Measurements from ENCODE around the gene EHHADH.

The EHHADH gene

DNA sequence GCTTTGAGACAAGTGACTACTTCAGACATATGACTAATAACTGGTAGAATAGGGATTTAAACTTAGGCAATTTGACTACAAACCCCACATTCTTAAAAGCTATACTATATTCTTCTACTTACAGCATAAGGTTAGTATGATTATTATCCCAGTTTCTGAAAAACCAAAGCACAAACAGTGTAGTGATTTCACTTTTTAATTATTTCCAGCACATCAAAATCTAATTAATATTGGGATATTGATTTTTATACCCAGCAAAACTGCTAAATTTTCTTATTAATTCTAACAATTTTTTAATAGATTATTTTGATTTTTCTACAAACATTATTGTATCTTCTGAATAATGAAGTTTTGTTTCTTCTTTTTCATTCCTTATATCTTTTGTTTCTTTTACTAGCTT lies 16.9 kb downstream of the EHHADH start:
- TF ChIP-seq, protein P1, sequence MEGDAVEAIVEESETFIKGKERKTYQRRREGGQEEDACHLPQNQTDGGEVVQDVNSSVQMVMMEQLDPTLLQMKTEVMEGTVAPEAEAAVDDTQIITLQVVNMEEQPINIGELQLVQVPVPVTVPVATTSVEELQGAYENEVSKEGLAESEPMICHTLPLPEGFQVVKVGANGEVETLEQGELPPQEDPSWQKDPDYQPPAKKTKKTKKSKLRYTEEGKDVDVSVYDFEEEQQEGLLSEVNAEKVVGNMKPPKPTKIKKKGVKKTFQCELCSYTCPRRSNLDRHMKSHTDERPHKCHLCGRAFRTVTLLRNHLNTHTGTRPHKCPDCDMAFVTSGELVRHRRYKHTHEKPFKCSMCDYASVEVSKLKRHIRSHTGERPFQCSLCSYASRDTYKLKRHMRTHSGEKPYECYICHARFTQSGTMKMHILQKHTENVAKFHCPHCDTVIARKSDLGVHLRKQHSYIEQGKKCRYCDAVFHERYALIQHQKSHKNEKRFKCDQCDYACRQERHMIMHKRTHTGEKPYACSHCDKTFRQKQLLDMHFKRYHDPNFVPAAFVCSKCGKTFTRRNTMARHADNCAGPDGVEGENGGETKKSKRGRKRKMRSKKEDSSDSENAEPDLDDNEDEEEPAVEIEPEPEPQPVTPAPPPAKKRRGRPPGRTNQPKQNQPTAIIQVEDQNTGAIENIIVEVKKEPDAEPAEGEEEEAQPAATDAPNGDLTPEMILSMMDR (IDR thresholded peaks at IDR 0.05): no peak

DNA sequence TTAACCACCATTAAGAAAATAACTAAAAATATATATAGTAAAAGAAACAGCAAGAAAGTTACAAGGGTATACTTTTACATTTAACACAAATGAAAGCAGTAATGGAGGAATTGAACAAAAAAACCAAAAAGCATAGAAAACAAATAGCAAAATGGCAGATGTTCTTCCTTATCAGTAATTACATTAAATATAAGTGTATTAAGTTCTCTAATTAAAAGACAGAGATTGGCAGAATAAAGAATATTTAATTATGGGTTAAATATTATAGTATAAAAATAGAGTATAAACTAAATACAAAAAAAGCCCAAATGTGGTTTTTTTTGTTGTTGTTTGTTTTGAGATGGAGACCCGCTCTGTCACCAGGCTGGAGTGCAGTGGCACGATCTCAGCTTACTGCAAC lies 20.5 kb downstream of the EHHADH start:
- TF ChIP-seq, protein P1 (IDR thresholded peaks at IDR 0.05): no peak

DNA sequence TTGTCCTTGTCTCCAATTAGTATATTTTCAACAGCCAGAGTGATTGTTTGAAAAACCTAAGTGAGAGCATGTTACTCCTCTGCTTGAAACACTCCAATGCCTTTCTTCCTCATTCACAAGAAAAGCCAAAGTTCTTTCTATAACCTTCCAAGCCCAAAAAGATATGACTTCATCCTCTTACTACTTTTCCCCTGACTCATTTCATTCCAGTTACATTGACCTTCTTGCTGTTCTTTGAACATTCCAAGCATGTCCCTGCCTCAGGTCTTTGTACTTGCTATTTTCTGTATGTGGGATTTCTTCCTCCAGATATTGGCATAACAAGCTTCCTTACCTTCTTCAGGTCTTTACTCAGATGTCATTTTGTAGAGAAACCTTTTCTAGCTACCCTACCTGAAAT lies 28.3 kb downstream of the EHHADH start:
- TF ChIP-seq, protein P1 (IDR thresholded peaks at IDR 0.05): no peak

DNA sequence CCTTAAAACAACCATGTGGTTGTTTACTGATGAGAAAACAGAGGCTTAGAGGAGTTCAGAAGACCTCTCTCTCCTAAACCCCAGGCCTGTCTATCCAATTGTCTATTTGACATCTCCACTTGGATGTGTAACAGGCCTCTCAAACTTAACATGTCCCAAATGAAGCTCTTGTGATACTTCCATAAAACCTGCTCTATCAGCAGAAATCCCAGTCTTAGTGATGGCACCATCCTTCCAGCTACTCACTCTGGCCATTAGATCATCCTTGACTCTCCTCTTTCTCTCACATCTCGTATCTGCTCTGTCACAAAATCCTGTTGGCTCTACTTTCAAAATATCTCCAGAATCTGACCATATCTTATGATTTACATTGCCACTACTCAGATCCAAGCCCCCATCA lies 28.8 kb downstream of the EHHADH start:
- TF ChIP-seq, protein P1 (IDR thresholded peaks at IDR 0.05): no peak

DNA sequence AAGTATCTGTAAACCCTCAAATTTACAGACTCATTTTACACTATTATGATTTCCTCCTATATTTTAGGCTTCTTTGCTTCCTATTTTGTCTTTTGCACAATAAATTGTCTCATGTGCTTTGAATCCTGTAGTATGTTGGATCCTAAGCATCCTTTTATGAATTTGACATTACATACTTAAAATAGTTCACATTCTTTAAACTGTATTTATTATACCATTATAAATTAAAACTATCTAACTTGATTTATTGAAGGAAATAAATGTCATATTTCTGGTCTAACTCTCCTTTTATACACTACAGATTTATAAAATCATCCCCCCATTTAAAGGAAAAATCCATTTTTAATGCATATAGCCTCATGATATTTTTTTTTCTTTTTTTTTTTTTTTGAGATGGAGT lies 32.6 kb downstream of the EHHADH start:
- TF ChIP-seq, protein P1 (IDR thresholded peaks at IDR 0.05): no peak

DNA sequence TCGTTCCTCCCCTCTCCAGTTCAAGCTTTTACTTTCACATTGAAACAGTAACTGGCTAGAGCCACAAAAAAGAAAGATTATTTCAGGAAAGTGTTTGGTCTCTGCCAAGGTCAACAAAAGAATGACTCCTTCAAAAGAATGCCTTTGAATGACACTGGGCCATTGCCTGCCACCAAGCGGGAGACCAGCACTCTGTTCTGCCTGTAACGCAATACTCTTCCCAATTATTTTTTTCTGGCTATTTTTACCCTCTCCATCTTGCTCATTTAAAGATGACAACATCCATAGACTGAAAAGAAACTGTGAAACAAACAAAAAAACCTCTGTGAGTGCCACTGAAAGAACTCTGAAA lies 37.3 kb downstream of the EHHADH start:
- TF ChIP-seq, protein P1 (IDR thresholded peaks at IDR 0.05): no peak

DNA sequence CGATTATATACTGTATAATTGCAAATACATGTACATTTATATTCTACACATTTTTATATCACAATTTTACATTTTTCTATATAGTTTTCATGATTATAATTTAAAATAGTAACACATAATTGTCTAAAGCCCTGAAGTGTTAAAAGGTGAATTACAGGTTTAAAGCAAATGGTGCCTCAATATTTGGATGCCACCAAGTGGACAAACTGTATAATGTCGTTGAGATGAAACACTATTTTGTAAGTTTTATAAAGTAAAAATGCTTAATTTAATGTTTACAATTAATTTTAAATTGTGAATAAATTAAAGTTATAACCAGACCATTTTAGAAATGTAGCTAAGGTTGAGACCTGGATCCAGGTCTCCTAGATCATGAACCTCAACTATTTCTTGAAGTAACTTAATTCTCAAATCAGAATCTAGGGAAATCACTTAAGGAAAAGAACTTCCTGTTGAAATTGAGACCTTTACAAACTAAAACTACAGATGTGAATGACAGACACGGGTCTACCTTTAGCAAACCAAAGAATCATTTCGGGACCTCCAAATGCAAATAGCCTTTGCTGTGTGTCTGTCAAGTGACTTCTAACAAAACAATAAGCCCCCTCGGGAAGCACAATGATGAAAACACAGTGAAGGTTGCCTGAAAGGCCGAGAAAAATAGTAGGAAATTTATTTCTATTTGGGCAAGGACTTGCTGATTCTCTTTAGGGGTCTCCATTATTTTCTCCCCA lies 37.8 kb downstream of the EHHADH start:
- TF ChIP-seq, protein P1 (IDR thresholded peaks at IDR 0.05): peak; percentile 72

DNA sequence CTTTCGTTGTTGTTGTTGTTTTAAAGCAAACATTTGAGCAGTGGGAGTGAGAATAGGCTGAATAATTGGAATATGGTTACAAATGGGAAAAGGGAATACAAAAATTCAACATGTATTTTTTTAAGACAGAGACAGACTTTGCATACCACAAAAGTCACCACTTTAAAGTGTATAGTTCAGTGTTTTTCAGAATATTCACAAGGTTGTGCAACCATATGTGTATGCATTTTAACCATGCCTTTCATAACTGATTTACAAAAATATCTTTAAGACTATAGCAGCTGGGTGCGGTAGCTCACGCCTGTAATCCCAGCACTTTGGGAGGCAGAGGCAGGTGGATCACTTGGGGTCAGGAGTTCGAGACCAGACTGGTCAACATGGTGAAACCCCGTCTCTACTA lies 41.3 kb downstream of the EHHADH start:
- TF ChIP-seq, protein P1 (IDR thresholded peaks at IDR 0.05): no peak

All from LNCAP (cell line).